WI38 (cell line): ENCODE measurements around the gene CD27.

Experiments
- H3K4me3 ChIP-seq: 2 replicates; pipeline ENCODE4 v1.5.1; 2011; ENCODE audit warnings: low read depth, mild to moderate bottlenecking, control low read depth, low read length
- TF ChIP-seq, protein P1 (sequence below): IDR thresholded peaks from 2 replicates; pipeline ENCODE4 v1.5.1; 2012; ENCODE audit warnings: low read depth, mild to moderate bottlenecking, control low read depth, low read length

The CD27 gene

DNA sequence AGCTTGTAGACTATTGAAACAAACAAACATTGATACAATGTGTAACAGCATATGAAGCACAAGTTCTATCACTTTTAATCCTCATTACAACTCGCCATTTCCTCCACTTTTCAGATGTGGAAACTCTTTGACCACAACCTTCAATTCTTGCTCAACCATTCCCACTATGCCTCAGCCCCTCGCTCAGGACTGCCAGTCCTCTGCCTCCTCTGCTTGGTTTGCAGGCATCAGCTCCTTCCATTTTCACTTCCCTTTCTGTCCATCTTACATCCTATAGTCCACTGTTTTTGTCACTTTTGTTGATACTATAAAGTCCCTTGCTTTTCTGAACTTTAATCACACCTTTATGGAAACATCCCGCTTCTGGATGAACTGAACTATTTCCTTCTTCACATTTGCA is 28.2 kb upstream of the CD27 start:
- no peak overlapping the region for H3K4me3 ChIP-seq
- TF ChIP-seq, protein P1, sequence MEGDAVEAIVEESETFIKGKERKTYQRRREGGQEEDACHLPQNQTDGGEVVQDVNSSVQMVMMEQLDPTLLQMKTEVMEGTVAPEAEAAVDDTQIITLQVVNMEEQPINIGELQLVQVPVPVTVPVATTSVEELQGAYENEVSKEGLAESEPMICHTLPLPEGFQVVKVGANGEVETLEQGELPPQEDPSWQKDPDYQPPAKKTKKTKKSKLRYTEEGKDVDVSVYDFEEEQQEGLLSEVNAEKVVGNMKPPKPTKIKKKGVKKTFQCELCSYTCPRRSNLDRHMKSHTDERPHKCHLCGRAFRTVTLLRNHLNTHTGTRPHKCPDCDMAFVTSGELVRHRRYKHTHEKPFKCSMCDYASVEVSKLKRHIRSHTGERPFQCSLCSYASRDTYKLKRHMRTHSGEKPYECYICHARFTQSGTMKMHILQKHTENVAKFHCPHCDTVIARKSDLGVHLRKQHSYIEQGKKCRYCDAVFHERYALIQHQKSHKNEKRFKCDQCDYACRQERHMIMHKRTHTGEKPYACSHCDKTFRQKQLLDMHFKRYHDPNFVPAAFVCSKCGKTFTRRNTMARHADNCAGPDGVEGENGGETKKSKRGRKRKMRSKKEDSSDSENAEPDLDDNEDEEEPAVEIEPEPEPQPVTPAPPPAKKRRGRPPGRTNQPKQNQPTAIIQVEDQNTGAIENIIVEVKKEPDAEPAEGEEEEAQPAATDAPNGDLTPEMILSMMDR: no peak

DNA sequence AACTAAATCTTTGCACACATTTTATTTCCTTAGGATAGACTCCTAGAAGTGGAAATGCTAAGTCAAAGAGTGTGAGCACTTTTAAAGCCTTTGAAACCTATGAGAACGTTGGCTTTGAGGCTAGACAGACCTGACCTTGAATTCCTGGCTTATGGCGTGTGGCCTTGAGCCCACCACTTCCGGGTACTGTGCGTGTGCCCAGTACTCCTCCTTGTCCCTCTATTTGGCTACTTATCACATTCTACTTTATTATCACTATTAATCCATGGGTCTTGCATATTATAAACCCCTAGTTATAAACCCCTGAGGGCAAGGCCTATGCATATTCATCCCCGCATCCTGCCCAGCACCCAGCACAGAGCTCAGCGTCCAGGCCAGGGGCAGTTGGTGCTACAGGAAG is 26.0 kb upstream of the CD27 start:
- TF ChIP-seq, protein P1: no peak
- H3K4me3 ChIP-seq: no peak overlapping the region

DNA sequence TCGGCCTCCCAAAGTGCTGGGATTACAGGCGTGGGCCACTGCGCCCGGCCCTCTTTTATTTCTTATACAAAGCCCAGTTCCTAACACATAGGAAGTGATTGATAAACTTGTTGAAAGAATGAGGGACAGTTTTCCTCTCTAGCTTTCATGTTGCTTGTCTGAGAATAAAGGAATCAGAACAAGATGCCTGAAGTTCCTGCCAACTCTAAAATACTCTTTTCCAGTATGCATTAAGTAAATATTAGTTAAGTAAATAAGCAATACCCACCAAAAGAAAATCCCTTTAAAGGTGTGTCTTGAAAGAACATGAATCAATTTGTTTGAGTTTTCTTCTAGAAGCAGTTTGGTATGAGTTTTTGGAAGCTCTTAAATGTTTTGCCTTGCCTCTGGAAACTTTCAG is 24.4 kb upstream of the CD27 start:
- TF ChIP-seq, protein P1: no peak
- no peak overlapping the region for H3K4me3 ChIP-seq

DNA sequence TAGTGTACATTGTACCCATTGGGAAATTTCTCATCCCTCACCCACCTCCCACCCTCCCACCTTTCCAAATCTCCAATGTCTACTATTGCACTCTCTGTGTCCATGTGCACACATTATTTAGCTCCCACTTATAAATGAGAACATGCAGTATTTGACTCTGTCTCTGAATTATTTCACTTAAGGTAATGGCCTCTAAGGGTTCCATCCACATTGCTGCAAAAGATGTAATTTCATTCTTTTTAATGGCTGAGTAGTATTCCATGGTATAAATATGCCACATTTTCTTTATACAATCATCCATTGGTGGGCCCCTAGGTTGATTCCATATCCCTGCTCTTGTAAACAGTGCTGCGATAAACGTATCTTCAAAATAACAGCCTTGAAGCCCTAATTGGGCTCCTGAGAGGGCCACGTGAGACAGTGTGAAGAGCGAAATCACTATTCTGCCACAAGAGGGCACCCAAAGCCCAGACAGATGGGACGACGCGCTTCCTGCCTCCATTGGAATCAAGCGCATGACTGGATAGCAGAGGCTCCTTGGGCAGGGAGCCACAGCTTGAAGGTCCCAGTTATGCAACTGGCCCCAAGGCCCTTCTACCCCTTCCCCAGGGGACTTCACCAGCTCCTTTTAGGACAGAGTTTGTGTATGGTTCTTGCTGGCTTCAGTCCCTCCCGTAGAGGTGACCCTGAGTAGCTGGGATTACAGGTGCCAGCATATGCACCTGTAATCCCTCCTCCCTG is 21.3 kb upstream of the CD27 start:
- TF ChIP-seq, protein P1: peak; percentile 68
- H3K4me3 ChIP-seq: no peak overlapping the region

DNA sequence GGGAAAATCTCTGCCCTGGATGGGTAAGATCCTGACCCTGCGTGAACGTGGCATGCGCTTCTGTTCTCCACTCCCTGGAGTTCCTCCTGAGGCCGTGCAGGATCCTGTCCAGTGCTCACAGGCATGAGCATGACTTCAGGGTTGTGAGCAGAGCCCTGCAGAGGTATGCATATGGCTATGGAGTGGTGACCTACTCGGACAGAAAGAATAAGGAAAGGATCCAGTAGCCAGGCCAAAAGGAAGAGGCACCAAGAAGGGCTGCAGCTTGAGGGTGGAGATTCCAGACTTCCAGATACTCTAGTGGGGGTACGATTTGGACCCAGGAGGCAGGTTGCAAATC is 20.8 kb upstream of the CD27 start:
- no peak overlapping the region for H3K4me3 ChIP-seq
- TF ChIP-seq, protein P1: no peak

DNA sequence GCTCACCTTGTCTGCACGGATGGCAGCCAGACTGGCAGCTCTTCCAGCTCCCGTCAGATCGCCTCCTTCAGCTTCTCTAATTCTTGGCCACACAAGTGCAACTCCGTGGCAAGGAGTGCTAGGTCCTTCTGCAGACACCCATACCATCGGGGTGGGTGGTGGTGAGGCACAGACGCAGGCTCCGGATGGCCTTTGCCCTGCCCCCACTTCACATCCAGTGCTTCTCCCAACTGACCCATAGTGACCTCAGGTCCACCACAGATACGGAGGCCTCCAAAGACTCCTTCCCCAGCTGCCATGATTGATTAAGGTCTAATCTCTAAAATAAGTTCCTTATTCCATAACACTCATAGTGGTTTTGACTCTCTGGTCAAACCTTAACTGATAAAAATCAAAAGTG is 19.9 kb upstream of the CD27 start:
- TF ChIP-seq, protein P1: no peak

DNA sequence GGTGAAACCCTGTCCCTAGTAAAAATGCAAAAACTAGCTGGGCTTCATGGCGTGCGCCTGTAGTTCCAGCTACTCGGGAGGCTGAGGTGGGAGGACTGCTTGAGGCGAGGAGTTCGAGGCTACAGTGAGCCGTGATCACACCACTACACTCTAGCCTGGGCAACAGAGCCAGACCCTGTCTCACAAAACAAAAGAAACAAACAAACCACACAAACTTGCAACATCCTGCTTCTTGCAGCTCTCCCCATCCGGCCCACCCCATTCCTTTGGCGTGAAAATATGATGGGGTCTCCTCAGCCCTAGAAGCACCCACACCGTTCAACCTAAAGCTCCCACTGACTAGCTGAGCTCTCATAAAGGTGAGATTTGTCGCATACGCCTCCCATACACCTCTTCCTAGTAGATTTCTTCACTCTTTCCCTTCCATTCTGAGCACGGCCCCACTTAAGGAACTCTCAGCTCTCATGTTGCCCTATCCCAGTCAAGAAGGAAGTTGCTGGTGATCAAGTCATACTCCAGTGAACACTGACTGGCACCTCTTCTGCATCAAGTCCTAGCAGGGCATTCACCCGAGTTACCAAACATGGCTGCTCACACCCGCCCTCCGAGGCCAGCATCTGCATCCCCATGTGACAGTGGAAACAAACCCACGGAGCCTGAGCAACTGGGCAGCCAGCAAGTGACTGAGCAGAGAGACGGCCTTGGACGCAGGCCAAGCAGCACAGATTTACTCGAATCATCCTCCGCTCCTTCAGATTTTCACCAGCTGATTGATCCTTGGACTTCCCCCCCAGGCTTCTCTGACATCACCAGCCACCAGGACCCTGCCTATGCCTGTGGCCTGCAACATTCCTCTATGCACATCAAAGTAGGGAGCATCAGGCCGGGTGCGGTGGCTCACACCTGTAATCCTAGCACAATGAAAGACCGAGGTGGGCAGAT is 18.9 kb upstream of the CD27 start:
- TF ChIP-seq, protein P1: no peak
- no peak overlapping the region for H3K4me3 ChIP-seq

More for the DNA sequence above, 19.9 kb upstream of the CD27 start:
- H3K4me3 ChIP-seq: no peak overlapping the region
